HG02884 (cell line): Measurements from ENCODE around the gene SMARCE1.

Experiments used
- ATAC-seq: cut with Tn5 transposase; IDR thresholded peaks from one replicate; pipeline ENCODE4 v1.9.1; 2021; ENCODE audit warnings: mild to moderate bottlenecking, moderate library complexity; ENCODE audit not compliant: unreplicated experiment

Gene SMARCE1

DNA sequence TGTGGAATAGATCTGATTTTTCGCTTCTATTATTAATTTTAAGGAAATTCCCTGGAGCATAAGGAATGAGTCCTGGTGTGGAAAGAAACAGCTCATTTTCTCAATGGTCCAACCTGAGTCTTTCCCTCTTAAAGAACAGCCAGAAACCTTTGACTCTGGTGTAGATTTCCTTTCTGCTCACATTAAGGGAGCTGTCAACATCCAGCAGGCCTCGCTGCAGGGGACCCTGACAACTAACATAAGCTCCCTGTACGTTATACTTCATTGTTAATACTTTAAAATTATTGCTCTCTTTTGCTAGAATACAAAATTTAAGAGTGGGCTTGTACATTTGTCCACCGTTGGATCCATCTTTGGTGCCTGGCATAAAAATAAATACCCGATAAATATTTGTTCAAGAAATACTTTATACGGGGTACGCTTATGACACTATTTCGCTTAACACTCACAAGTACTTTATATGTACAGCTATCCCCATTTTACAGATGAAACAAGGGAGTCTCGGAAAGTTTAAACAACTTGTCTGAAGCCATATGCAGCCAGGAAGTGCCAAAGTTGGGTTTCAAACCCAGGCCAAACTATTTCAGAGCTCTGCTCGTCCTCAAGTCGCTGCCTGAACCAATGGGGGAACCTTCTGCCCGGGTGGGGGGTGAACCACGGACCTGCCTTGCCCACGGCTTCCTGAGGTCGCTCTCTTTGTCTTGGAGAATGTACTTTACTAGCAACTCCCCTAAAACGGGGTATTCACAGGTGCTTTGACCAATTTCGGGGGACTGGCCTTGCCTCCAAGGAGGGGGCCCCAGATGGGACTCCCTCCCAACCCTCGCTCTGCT lies 611 bp downstream of the SMARCE1 start:
- peak; percentile 37 for ATAC-seq

GRCh38 chr17:40645943-40646342 lies 1.7 kb downstream of the SMARCE1 start:
- ATAC-seq, result no peak

- no peak for ATAC-seq
Observed at GRCh38 chr17:40645291-40645690, 2.3 kb downstream of the SMARCE1 start.

GRCh38 chr17:40637931-40638330 lies 9.7 kb downstream of the SMARCE1 start:
- ATAC-seq, result no peak

- ATAC-seq, result no peak
Observed at GRCh38 chr17:40633871-40634270, 13.7 kb downstream of the SMARCE1 start.

- ATAC-seq, result no peak
Observed at GRCh38 chr17:40632216-40632615, 15.4 kb downstream of the SMARCE1 start.

DNA sequence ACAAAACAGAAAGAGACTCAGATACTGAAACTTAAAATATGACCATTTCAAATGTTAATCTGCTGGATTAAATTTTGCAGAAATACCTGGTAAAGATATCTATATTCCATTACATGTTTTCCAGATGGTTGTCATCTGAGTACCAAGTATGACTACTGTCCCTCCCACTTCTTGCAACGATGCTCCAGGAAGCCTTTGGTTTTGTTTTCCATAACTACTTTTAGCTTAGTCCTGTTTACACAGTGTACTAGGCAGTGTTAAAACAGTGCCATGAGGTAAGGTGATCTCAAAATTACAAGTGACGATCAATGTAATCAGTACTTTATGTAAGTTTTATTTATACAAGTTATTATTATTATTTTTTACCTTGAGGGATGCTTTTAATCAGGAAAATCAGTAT lies 17.8 kb downstream of the SMARCE1 start:
- ATAC-seq, result no peak

DNA sequence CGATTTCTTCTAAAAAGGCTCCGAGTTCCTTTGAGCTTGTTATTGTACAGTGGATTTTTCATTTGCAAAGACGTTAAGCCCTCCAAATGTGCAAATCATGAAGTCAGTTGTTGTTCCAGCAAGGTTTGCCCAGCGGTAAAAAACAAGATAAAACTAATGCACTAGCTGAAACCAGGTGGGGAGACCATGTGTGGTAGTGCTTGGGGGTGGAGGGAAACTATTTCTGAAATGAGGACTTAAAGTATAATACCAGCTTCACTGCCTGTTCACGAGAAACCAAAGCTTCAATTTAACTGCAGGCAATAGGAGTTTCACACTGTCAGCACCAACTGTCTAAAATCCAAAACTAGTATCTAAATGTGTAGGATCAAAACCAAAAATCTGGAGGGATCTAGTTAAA lies 22.3 kb downstream of the SMARCE1 start:
- no peak for ATAC-seq

- no peak for ATAC-seq
Observed at GRCh38 chr17:40623419-40624210, 24.0 kb downstream of the SMARCE1 start.

- ATAC-seq, result no peak
Observed at GRCh38 chr17:40622509-40622928, 25.1 kb downstream of the SMARCE1 start.

- no peak for ATAC-seq
Observed at GRCh38 chr17:40621578-40621977, 26.0 kb downstream of the SMARCE1 start.

DNA sequence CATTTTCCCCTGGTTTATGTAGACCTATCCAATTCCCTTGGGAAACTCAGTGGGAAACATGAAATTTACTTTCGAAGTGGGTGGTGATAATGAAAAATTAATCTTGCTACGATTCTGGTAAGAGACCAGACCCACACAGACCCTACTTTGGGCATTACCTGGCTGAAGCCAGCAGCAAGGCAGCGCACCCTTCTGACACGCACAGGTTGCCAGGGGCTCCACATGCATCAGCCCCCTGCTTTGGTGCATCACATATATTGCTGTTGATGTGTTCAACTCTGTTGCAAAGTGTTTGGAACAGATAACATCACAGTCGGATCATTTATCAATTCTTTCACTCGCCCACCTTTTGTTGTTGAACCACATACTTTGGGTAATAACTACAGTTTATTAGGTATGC lies 26.6 kb downstream of the SMARCE1 start:
- no peak for ATAC-seq

- ATAC-seq, result no peak
Observed at GRCh38 chr17:40618754-40619625, 28.6 kb downstream of the SMARCE1 start.

DNA sequence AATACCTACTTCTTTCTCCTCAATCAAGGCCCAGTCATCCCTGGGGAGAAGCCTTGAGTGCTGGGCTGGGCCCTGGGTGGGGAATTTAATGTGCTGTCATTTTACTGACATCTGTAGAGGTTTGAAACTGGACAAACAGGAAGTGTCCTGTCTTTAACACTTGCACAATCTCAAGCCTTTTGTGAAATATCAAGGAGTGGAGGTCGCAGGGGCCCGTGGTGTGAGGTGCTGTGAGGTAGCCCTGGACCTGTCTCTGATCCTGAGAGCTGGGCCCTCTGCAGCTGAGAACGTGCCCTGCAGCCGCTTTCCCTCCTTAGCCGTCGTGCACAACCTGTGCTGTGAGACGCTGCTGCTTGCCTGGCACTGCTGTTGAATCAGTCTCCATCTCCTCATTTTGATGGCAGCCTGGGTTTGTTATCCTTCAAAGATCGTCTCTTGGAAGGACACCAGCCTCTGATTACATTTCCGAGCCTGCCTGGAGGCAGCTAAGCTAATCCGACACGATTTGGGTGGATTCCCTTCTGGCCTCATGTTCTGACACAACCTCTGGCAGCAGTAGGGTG lies 29.9 kb downstream of the SMARCE1 start:
- no peak for ATAC-seq

GRCh38 chr17:40616592-40616991 lies 31.0 kb downstream of the SMARCE1 start:
- no peak for ATAC-seq

DNA sequence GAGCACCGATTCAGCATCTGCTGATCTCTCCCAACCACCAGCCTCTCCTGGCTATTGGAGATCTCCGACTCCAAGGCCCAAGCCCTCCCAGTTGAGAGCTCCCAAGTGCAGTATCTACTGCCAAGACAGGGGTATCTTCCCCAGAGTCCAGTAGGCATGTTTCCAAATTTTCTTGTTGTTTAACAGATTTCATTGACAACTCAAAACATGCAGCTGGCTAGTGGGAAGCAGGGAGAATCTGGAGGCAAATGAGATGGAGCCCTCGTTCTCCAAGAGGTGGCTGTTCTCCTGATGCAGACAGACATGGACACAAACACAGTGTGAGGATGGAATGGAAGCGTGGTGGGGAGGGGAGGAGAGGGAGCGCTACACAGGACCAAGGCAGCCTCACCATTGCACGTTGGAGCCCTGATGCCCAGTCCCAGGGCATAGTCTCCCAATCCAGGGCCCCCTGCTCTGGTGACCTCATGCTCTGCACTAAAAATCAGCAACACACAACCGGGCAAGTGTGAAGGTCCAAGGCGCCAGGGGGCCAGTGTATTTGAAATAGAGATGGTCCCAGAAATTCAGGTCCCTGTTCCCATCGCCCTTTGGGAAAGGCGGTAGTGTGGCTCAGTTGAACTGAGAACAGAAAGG lies 31.7 kb downstream of the SMARCE1 start:
- no peak for ATAC-seq

DNA sequence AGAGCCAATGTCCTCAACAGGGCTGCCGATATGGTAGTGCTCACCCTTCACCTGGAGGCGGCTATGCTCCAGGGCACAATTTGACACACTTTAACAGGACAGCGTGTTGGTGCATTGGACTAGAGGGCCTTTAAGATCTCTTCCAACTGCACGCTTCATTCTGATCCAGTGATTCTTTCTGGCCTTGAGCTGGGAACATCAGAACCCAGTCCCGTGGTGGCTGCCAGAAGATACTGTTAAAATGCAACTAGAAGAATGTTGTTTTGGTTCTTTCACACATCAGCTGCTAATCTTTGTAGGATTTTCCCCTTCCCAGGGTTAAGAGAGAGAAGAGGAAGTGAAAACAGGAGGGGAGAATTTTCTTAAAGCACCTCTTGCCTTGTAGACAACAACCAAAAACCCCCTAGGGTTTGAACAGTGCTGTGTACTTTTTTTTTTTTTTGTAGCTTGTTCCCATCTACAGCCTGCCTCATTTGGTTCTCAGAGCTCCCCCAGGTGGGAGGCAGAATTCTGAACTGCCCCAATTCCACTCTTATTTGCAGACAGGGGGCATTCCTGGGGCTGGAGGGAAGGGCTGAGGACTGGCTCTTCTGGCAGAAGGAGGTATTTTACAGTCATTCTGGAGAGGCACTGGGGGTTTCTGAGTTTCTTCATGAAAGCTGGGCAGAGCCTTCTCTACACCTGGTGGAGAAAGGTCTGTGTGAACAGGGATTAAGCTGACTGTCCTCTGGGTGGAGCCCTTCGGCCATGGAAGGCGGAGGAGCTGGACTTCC lies 32.4 kb downstream of the SMARCE1 start:
- ATAC-seq, result peak; percentile 62

GRCh38 chr17:40614431-40615067 lies 33.1 kb downstream of the SMARCE1 start:
- ATAC-seq, result no peak
